ENCODE measurements around the gene CC2D2A. TPM values are rescaled to one million over a fixed set of nuclear protein-coding genes. Genes with fewer than 3 reads are reported as not detected.
A peak's percentile ranks its signal among the peaks of the same experiment; 100 is the strongest.
"Not testable (repeated sequence)": the region's sequence is repeated elsewhere in the genome, so short reads cannot be mapped to it uniquely, and the experiment has no call there.

The CC2D2A gene
- total RNA-seq, 1 donor from 2014 or later: 2.8 TPM

DNA sequence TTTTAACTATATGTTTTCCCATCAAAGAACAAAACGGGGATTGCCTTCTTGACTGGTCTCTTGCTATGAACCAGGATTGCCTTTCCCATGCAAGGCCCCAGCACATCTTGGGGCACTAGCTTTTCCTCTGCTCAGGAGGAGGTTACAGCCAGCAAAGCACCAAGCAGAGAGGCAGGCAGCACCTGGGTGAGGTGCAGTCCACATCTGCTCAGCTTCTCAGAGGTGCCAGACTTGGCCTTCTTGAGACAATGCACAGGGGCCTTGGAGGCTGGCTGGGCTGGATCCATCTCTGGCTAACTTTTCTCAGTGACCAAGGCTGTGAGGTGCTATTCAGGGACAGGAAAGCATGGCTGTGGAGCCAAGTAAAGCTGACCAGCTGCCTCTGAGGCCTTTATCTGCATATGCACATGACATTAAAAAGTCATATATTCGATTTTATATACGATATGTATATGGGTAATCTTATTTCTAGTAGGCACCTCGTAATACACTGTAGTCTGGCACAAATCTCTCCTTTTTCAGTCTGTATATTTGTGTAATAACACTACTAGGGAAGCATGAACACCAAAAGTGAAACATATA lies 86.9 kb downstream of the CC2D2A start:
- no peak for DNase-seq (ENCODE audit: low read depth in 2 of 2)

- no peak for DNase-seq (ENCODE audit: low read depth in 2 of 2)
These were observed 88.3 kb downstream of the CC2D2A start for GRCh38 chr4:15557786-15558550.

DNA sequence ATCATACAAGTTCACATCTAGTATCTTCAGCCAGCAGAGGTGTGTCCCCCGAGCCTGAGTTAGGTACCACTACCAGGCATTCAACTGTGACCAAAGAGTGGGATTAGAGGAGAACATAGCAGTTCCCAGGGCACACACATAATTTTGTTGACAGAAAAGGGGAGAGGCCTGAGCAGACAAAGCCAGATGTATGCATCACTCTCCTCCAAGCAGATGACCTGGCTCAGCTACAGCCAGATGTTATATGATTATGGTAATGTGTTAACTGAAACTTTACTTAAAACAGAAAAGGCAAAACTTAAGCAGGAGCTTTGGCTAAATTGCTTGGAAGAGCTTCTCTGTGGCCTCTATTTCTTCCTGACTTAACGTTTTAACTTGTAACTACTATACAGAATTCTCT lies 88.9 kb downstream of the CC2D2A start:
- DNase-seq (ENCODE audit: low read depth in 2 of 2): no peak

- peak in 1 of 2 donors; percentile 60 for DNase-seq (ENCODE audit: low read depth in 2 of 2)
These were observed 92.4 kb downstream of the CC2D2A start for GRCh38 chr4:15562114-15562513.

DNA sequence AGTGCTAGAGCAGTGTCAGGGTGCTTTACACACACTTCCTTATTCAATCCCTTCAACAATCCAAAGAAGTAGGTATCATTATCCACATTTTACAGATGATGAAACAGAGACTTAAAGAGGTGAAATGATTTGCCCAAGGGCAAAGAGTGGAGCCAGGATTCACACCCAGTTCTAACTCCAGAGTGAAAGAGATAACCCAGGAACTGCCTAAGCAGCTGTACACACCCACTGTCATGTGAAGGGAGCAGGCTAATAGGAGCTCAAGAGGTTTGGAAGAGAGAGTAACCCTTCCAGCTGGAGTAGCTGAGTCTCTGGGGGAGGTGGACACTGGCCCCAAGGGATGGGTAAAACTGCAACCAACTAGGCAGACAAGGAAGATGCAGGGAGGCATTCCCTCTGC lies 92.9 kb downstream of the CC2D2A start:
- no peak for DNase-seq (ENCODE audit: low read depth in 2 of 2)

DNA sequence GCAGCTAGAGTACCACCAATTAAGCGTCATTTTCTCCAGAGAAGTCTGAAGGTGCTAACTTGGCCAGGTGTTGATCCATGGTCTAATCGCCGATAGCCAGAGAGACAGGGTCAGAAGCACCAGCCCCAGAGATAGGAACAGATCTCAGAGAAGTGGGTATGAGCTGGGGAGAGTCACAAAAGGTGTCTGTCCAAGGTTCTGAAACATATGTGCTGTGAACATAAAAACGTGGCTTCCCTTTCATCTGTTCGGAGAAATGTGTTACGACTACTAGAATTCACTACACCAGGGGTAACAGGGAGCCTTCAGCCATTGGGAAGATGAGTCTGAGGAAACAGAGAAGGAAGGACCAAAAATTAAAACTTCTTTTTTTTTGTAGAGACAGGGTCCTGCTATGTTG lies 94.2 kb downstream of the CC2D2A start:
- DNase-seq (ENCODE audit: low read depth in 2 of 2): no peak

GRCh38 chr4:15568821-15569220 lies 99.1 kb downstream of the CC2D2A start:
- DNase-seq (ENCODE audit: low read depth in 2 of 2): no peak

- DNase-seq (ENCODE audit: low read depth in 2 of 2): no peak
These were observed 100.1 kb downstream of the CC2D2A start for GRCh38 chr4:15569746-15570145.

- peak in 1 of 2 donors; percentile 29 for DNase-seq (ENCODE audit: low read depth in 2 of 2)
These were observed 106.3 kb downstream of the CC2D2A start for GRCh38 chr4:15575966-15576365.

DNA sequence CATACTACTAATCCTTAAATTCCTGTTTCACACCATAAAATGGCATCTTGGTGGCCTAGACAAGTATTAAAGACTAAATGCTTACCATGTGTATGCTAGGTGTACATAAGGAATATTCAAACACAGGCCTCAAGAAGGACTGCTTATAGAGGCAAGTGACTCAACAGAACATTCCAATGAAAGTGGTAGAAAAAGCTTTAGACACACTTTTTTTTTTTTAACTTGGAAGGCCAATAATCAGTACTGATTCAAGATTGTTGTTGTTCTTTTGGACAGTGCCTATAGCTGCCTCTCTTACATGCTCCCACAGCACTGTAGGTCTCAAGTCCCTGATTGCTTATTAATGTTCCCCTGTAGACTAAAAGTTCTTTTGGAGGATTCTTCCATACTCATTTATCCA lies 107.8 kb downstream of the CC2D2A start:
- no peak for DNase-seq (ENCODE audit: low read depth in 2 of 2)

DNA sequence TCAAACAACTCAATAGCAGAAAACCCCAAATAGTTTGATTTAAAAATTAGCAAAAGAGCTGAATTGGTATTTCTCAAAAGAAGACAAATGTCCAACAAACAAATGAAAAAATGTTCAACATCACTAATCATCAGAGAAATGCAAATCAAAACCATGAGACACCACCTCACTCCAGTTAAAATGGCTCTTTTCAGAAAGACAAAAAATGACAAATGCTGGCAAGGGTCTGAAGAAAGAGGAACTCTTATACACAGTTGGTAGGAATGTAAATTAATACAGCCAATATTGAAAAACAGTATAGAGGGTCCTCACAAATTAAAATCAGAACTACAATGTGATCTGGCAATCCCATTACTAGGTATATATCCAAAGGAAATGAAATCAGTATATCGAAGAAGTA lies 115.1 kb downstream of the CC2D2A start:
- DNase-seq (ENCODE audit: low read depth in 2 of 2): no peak

GRCh38 chr4:15585331-15585730 lies 115.6 kb downstream of the CC2D2A start:
- DNase-seq (ENCODE audit: low read depth in 2 of 2): no peak

DNA sequence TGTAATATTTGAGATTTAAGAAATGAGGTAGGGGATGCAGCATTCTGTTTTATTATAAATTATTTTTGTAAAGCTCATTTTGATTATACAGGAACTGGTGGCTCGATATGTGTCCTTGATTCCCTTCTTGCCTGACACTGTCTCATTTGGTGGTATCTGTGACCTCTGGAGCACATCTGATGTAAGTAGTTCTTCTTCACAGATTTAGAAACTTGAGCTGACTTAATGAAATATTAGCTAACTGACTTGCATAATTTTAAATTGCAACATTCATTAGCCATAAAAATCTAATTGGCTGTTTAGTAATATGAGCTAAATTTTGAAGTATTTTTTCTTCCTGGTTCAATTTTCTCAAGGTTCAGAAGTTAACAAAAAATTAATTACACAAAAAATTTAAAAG lies 116.4 kb downstream of the CC2D2A start:
- DNase-seq (ENCODE audit: low read depth in 2 of 2): no peak

DNA sequence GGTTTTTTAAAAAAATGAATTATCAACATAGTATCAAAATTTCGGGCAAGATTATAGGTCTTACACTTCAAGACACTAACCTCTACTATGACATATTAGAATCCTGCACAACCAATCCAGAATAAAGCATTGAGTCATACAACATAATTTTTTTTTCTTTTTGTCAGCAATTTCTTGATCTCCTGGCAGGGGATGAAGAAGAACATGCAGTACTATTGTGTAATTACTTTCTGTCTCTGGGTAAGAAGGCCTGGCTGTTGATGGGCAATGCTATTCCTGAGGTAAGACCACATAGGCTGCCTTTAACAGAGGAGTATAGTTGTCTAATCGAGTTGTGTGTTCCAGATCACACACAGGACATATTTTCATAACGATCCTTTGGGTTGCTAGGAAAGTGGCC lies 118.0 kb downstream of the CC2D2A start:
- no peak for DNase-seq (ENCODE audit: low read depth in 2 of 2)

- DNase-seq (ENCODE audit: low read depth in 2 of 2): no peak
These were observed 123.1 kb downstream of the CC2D2A start for GRCh38 chr4:15592799-15593198.

DNA sequence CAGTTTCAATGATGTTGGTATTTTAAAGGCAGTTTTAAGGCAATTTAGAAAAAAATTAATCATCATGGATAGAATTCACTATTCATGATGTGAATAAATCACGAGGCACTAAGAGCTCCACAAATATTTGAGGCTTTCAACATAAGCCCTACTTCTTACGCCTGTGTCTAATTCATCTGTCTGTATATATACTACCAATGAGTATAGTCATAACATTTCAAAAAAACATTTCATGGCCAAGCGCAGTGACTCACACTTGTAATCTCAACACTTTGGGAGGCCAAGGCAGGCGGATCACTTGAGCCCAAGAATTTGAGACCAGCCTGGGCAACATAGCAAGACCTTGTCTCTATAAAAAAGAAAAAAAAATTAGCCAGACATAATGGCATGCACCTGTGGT lies 129.0 kb downstream of the CC2D2A start:
- DNase-seq (ENCODE audit: low read depth in 2 of 2): no peak

- DNase-seq (ENCODE audit: low read depth in 2 of 2): no peak
These were observed 130.5 kb downstream of the CC2D2A start for GRCh38 chr4:15600176-15600575.

- DNase-seq (ENCODE audit: low read depth in 2 of 2): no peak
These were observed 132.2 kb downstream of the CC2D2A start for GRCh38 chr4:15601862-15602261.

GRCh38 chr4:15605537-15605936 lies 135.9 kb downstream of the CC2D2A start:
- DNase-seq (ENCODE audit: low read depth in 2 of 2): no peak

GRCh38 chr4:15610855-15611254 lies 141.2 kb downstream of the CC2D2A start:
- no peak for DNase-seq (ENCODE audit: low read depth in 2 of 2)

GRCh38 chr4:15612136-15612535 lies 142.5 kb downstream of the CC2D2A start:
- DNase-seq (ENCODE audit: low read depth in 2 of 2): no peak

DNA sequence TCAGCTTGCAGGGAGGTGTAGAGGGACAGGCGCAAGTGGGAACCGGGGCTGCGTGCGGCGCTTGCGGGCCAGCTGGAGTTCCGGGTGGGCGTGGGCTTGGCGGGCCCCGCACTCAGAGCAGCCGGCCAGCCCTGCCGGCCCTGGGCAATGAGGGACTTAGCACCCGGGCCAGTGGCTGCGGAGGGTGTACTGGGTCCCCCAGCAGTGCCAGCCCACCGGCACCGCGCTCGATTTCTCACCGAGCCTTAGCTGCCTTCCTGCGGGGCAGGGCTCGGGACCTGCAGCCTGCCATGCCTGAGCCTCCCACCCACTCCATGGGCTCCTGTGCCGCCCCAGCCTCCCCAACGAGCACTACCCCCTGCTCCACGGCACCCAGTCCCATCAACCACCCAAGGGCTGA lies 145.2 kb downstream of the CC2D2A start:
- DNase-seq (ENCODE audit: low read depth in 2 of 2): not testable (repeated sequence)

- DNase-seq (ENCODE audit: low read depth in 2 of 2): not testable (repeated sequence)
These were observed 147.7 kb downstream of the CC2D2A start for GRCh38 chr4:15617407-15617806.
